GM06990 (cell line): ENCODE measurements around the gene MS4A15.

ENCODE experiments used
- DNase-seq: peaks from one replicate; pipeline ENCODE4 v3.0.0-alpha.2; 2011; ENCODE audit not compliant: insufficient read length; ENCODE audit errors: extremely low read depth
- H3K27me3 ChIP-seq: replicated peaks from 2 replicates; pipeline ENCODE4 v1.6.0; 2011; ENCODE audit warnings: low read length; ENCODE audit not compliant: control insufficient read depth, insufficient read depth
- H3K36me3 ChIP-seq: 2 replicates; pipeline ENCODE4 v1.5.1; 2011; ENCODE audit warnings: low read length; ENCODE audit not compliant: control insufficient read depth, insufficient read depth
- H3K4me3 ChIP-seq: replicated peaks from 2 replicates; pipeline ENCODE4 v1.5.1; 2011; ENCODE audit warnings: low read depth, mild to moderate bottlenecking, control low read depth, low read length
- TF ChIP-seq, protein P1 (sequence below): IDR thresholded peaks from 2 replicates; pipeline ENCODE4 v1.5.1; 2011; ENCODE audit warnings: low read length, control low read depth, mild to moderate bottlenecking, inconsistent platforms; ENCODE audit not compliant: insufficient read depth, poor library complexity, severe bottlenecking

Gene MS4A15

DNA sequence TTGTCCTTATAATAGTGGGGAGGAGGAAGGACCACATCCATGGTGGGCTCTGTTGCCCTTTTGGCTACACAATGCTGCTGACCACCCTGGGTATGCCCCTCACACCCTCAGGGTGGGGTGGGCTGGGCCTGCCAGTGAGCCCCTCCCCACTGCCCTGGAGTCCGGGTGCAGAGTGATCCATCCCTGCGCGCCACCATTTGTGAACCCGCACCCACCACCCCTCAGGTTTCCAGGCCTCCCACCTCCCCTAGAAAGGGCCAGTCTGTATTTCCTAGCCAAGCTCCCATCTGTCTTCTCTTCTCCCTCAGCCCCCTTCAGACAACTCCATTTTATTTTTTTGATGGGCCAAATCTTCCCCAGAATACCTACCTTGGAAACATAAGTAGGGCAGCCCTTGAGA is 53.5 kb downstream of the MS4A15 start:
- DNase-seq = no peak
- TF ChIP-seq, protein P1, sequence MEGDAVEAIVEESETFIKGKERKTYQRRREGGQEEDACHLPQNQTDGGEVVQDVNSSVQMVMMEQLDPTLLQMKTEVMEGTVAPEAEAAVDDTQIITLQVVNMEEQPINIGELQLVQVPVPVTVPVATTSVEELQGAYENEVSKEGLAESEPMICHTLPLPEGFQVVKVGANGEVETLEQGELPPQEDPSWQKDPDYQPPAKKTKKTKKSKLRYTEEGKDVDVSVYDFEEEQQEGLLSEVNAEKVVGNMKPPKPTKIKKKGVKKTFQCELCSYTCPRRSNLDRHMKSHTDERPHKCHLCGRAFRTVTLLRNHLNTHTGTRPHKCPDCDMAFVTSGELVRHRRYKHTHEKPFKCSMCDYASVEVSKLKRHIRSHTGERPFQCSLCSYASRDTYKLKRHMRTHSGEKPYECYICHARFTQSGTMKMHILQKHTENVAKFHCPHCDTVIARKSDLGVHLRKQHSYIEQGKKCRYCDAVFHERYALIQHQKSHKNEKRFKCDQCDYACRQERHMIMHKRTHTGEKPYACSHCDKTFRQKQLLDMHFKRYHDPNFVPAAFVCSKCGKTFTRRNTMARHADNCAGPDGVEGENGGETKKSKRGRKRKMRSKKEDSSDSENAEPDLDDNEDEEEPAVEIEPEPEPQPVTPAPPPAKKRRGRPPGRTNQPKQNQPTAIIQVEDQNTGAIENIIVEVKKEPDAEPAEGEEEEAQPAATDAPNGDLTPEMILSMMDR = no peak
- no peak overlapping the region for H3K4me3 ChIP-seq
- no peaks in the 10 kb centered on the region for H3K36me3 ChIP-seq
- H3K27me3 ChIP-seq = no peaks in the 10 kb centered on the region

DNA sequence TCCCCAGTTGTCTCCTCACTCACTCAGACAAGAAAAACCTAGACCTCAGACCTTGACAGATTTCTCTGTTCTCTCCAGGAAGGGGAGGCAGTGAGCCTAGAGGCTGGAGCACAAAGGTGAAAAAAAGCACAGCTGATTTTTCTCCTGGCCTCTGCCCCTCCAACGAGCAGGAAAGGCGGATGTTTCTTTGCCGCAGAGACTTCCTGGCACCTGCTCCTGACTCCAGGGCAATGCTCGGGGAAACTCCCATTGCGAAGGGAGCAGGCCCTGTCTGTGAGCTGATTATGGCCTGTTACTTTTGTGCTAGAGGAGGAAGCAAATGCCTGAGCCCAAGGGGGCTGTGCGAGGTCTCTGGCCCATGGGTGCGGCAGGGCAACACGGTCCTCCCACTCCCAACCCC is 53.9 kb downstream of the MS4A15 start:
- no peaks in the 10 kb centered on the region for H3K36me3 ChIP-seq
- TF ChIP-seq, protein P1 = no peak
- DNase-seq = no peak

DNA sequence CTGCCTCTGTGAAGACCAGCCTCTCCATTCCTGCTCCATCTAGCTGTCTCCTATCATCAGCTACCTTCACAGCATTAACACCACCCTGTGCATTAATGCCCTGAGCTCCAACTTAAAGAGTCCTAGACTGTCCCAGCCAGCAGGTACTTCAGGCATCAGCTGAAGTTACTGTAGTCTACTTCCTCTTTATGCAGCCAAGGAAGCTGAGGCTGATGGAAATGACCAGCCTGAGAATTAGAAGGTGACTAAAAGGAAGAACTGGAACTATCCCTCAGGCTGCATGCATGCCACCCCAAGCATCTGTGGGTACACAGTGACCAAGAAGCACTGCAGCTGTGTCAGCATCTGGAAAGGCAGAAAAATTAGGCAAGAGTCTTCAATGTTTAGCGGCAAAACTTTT is 56.7 kb downstream of the MS4A15 start:
- Histone ChIP-seq H3K36me3 (no peaks in the 10 kb centered on the region), H3K4me3 (no peak overlapping the region), H3K27me3 (no peaks in the 10 kb centered on the region)
- TF ChIP-seq, protein P1 = no peak
- no peak for DNase-seq

More for the DNA sequence above, 53.9 kb downstream of the MS4A15 start:
- H3K27me3 ChIP-seq = no peaks in the 10 kb centered on the region
- H3K4me3 ChIP-seq = no peak overlapping the region

DNA sequence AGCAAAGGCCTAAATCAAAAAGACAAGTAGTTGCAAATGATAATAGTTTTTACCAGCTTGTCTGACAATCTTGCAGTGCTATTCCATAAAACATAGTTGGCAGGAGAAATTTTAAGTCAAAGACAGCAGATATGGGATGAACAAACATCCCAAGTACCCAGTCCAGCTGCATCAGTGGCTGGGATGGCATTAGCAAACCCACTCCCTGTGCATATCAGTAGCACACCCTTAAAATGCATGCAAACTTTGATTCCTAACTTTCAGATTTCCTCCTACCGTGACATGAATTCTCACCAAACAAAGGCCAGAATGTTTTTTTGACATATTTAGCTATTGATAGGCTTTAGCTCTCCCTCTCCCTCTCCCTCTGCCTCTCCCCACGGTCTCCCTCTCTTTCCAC is 57.4 kb downstream of the MS4A15 start:
- H3K4me3 ChIP-seq = no peak overlapping the region
- H3K27me3 ChIP-seq = no peaks in the 10 kb centered on the region; the same call in 1 of the 2 replicates
- H3K36me3 ChIP-seq = no peaks in the 10 kb centered on the region
- no peak for DNase-seq
- TF ChIP-seq, protein P1 = no peak

DNA sequence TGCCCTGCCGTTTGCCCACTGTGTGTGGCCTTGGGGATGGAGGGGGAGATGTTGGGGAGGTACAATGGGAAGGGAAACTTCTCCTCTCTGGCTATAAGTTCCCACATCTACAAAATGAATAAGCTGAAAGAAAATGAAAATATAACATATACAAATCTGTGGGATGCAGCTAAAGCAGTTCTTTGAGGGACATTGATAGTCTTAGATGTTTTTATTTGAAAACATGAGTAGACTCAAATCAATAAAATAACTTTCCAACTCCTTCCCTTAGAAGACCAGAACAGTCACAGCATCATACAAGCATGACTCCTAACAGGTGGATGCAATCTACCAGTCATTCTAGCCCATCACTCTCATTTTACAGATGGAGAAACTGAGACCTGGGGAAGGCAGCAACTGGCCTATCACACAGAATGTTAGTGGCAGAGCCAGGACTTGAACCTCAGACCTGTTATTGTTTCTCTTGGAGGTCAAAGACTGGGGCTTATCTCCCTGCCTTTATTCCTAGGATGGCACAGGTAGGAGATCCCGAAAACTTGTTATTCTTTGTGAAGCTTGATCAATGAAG is 60.0 kb downstream of the MS4A15 start:
- Histone ChIP-seq H3K36me3 (no peaks in the 10 kb centered on the region), H3K27me3 (no peaks in the 10 kb centered on the region; the same call in 1 of the 2 replicates), H3K4me3 (no peak overlapping the region)
- TF ChIP-seq, protein P1 = no peak
- DNase-seq = no peak

DNA sequence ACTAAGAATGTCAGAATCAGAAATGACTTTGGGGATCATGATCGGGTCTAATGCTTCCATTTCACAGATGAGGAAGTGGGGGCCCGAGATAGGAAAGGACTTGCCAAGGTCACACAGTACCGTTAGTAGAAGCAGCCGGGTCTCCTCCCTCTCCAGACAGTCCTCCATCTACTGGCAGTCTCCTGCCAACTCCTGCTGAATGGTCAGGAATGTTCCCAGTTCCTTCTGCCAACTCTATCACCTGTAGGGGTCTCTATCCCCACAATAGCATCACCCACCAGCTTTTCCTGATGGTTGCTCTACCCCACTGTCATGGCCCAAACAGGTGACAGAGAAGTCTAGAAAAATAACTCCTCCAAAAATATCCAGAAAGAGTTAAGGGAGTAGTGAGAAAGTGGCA is 61.4 kb downstream of the MS4A15 start:
- Histone ChIP-seq H3K4me3 (no peak overlapping the region), H3K27me3 (no peaks in the 10 kb centered on the region; the same call in 1 of the 2 replicates), H3K36me3 (no peaks in the 10 kb centered on the region)
- DNase-seq = no peak
- TF ChIP-seq, protein P1 = no peak
